HG02571 (cell line): ENCODE results near the gene TMEM45B.

Source experiments
- ATAC-seq: cut with Tn5 transposase; IDR thresholded peaks from one replicate; pipeline ENCODE4 v1.9.1; 2021; ENCODE audit warnings: mild to moderate bottlenecking, moderate library complexity; ENCODE audit not compliant: unreplicated experiment

The TMEM45B gene

DNA sequence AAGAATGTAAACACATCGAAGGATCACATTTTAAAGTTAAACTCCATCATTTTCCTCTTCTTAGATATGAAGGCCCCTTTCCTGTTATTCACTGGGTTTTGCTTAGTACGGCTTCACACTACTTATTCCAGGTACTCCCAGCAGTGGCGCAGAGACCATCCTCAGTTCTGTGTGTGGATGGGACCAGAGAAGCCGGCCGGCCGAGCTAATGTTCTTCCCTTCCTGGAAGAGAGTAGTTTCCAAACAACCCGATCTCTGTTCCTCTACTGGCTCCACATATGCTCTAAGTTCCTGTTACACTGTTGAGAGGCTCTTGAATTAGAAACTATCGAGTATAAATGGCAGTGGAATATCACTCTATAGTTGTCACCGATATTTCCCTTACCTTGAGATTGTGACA is 80.4 kb downstream of the TMEM45B start:
- no peak for ATAC-seq

DNA sequence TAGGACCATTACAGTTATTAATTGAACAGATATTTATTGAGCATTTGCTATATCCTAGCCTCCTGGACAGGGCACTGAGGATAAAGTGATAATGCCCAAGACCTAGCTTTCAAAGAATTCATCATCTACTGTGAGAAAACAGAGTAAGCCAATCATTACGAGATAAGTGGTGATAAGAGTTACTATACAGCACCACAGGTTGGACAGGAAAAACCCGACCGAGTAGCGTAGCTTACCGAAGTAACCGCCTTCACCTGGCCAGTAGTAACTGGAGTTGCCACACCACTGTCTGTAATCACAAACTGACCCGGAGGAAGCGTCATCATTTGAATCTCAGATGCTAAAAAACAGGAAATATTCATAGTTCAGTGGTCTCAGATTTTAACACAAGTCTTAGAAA is 89.8 kb downstream of the TMEM45B start:
- ATAC-seq = no peak
